Breast epithelium (tissue), 3 donors: ENCODE data around the gene MT1B.

ENCODE experiments used
- POLR2AphosphoS5 ChIP-seq, 3 donors: sonication (generic); formaldehyde crosslinking; IDR thresholded peaks; one replicate each; pipeline ENCODE4 v1.6.1; 2017; ENCODE audit warnings: antibody characterized with exemption in 3 of 3
- TF ChIP-seq, protein P1 (sequence below), 3 donors: fragments of 450-650 bp; IDR thresholded peaks; one replicate each; pipeline ENCODE4 v1.5.1; 2016 to 2017; ENCODE audit warnings: antibody characterized with exemption in 3 of 3, mild to moderate bottlenecking in 3 of 3, moderate library complexity in 3 of 3

DNA sequence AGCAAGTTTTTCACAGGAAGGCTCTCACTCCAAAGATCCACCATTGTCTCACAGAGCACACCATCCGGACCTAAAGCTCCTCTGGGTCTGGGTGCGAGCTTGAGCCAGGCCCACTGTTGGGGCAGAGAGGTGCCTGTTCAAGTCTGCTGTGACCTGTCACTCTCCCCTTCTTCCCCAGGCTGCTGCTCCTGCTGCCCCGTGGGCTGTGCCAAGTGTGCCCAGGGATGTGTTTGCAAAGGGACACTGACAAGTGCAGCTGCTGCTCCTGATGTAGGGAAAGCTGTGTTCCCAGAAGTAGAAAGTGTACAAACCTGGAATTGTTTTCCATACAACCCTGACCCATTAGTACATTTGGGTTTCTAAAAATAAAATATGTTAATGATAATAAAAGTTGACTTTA, 25.8 kb downstream of the MT1B start:
- TF ChIP-seq, protein P1, sequence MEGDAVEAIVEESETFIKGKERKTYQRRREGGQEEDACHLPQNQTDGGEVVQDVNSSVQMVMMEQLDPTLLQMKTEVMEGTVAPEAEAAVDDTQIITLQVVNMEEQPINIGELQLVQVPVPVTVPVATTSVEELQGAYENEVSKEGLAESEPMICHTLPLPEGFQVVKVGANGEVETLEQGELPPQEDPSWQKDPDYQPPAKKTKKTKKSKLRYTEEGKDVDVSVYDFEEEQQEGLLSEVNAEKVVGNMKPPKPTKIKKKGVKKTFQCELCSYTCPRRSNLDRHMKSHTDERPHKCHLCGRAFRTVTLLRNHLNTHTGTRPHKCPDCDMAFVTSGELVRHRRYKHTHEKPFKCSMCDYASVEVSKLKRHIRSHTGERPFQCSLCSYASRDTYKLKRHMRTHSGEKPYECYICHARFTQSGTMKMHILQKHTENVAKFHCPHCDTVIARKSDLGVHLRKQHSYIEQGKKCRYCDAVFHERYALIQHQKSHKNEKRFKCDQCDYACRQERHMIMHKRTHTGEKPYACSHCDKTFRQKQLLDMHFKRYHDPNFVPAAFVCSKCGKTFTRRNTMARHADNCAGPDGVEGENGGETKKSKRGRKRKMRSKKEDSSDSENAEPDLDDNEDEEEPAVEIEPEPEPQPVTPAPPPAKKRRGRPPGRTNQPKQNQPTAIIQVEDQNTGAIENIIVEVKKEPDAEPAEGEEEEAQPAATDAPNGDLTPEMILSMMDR (IDR thresholded peaks at IDR 0.05): no peak
- no peak for TF ChIP-seq POLR2AphosphoS5 (IDR thresholded peaks at IDR 0.05)
